PC-9 (cell line): Measurements from ENCODE around the gene HHLA2.

Source experiments
- EZH2 ChIP-seq: fragments of 200-600 bp; sonication (generic); IDR thresholded peaks from 2 replicates; pipeline ENCODE4 v1.8.0; 2017; ENCODE audit warnings: antibody characterized with exemption, low read depth
- TF ChIP-seq, protein P1 (sequence below): fragments of 200-600 bp; sonication (generic); conservative IDR thresholded peaks from 2 replicates; pipeline ENCODE4 v1.6.1; 2017; ENCODE audit warnings: mixed run types, antibody characterized with exemption, mild to moderate bottlenecking, moderate library complexity

DNA sequence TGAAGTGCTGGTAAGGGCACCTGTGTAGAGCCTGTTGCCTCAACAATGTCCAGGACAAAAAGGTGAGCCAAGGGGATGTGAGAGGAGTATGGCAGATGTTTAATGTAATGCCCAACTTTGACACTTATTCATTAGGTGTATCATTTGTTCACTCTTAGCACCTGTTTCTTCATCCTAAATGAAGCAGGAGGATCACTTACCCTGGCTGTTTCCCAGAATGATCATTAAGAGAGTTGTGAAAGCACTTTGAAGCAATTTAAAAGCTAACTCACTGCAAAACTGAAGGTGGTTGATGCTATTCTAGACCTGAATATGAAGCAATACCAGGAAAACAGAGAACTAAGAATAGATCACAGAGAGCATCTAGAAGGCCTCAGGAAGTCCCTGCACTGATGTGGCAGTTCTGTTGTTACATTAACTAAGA is 3.4 kb upstream of the HHLA2 start:
- TF ChIP-seq, protein P1, sequence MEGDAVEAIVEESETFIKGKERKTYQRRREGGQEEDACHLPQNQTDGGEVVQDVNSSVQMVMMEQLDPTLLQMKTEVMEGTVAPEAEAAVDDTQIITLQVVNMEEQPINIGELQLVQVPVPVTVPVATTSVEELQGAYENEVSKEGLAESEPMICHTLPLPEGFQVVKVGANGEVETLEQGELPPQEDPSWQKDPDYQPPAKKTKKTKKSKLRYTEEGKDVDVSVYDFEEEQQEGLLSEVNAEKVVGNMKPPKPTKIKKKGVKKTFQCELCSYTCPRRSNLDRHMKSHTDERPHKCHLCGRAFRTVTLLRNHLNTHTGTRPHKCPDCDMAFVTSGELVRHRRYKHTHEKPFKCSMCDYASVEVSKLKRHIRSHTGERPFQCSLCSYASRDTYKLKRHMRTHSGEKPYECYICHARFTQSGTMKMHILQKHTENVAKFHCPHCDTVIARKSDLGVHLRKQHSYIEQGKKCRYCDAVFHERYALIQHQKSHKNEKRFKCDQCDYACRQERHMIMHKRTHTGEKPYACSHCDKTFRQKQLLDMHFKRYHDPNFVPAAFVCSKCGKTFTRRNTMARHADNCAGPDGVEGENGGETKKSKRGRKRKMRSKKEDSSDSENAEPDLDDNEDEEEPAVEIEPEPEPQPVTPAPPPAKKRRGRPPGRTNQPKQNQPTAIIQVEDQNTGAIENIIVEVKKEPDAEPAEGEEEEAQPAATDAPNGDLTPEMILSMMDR, result no peak
- TF ChIP-seq EZH2, result no peak
